Sigmoid colon (tissue), 7 donors: Measurements from ENCODE around the gene DNAJC10. TPM values are rescaled to one million over a fixed set of nuclear protein-coding genes. Genes with fewer than 3 reads are reported as not detected.
"Not testable (repeated sequence)": the region's sequence is repeated elsewhere in the genome, so short reads cannot be mapped to it uniquely, and the experiment has no call there.

Experiments used
- DNase-seq: peaks from one replicate; pipeline ENCODE4 v3.0.0-alpha.2; 2019
- H3K27ac ChIP-seq, 4 donors: fragments of 200-600 bp; sonication (generic); one replicate each; pipeline ENCODE4 v1.5.1; 2016 to 2019; ENCODE audit warnings: mild to moderate bottlenecking in 1 of 4
- H3K27me3 ChIP-seq, 3 donors: fragments of 200-600 bp; sonication (generic); one replicate each; pipeline ENCODE4 v1.5.1; 2019; ENCODE audit warnings: mild to moderate bottlenecking in 1 of 3
- H3K36me3 ChIP-seq, 4 donors: fragments of 200-600 bp; sonication (generic); one replicate each; pipeline ENCODE4 v1.5.1; 2016 to 2019
- H3K4me1 ChIP-seq, 4 donors: fragments of 200-600 bp; sonication (generic); one replicate each; pipeline ENCODE4 v1.5.1; 2017 to 2019
- H3K4me3 ChIP-seq, 4 donors: fragments of 200-600 bp; sonication (generic); one replicate each; pipeline ENCODE4 v1.5.1; 2017 to 2019; ENCODE audit warnings: mild to moderate bottlenecking in 2 of 4, moderate library complexity in 1 of 4
- H3K9me3 ChIP-seq, 4 donors: fragments of 200-600 bp in 3 of 4; sonication (generic) in 3 of 4; one replicate each; pipeline versions ENCODE4 v1.5.1 to v1.6.1; 2013 to 2019
- CTCF ChIP-seq, 4 experiments: fragments of 450-650 bp in 3 of 4; fragments of 200-600 bp in 1 of 4; IDR thresholded peaks; one replicate each; pipeline ENCODE4 v1.5.1; 2016 to 2019; ENCODE audit warnings: antibody characterized with exemption in 4 of 4, mild to moderate bottlenecking in 3 of 4, moderate library complexity in 2 of 4
- EP300 ChIP-seq, 4 donors: sonication (generic); formaldehyde crosslinking; IDR thresholded peaks; one replicate each; pipeline ENCODE4 v1.6.1; 2017; ENCODE audit warnings: antibody characterized with exemption in 4 of 4
- POLR2A ChIP-seq, 2 donors: fragments of 450-650 bp; IDR thresholded peaks; one replicate each; pipeline ENCODE4 v1.6.1; 2016; ENCODE audit warnings: antibody characterized with exemption in 2 of 2, mild to moderate bottlenecking in 2 of 2, moderate library complexity in 2 of 2
- POLR2AphosphoS5 ChIP-seq, 4 donors: sonication (generic); formaldehyde crosslinking; IDR thresholded peaks; one replicate each; pipeline ENCODE4 v1.6.1; 2017; ENCODE audit warnings: antibody characterized with exemption in 4 of 4
- WGBS, 2 donors: extraction: QIAGEN DNeasy Blood & Tissue Kit; methylation state at CpG; one replicate each; pipeline ENCODE4 v1.1.7; 2013; 5-methylcytosine and 5-hydroxymethylcytosine counted together
- intact Hi-C: fragments of 100-400 bp; cut with DNase I; formaldehyde crosslinking; loops from one replicate; pipeline ENCODE4 v1.15.1; 2023
- polyA plus RNA-seq, 3 donors: library from polyadenylated mRNA; stranded (reverse); fragments of 200-250 nt; gene quantifications; one replicate each; pipeline ENCODE4 v1.2.3, GENCODE V29; 2013
- total RNA-seq, 4 donors: library from RNA; depleted of rRNA; stranded (reverse); fragments of >200 nt; gene quantifications; one replicate each; pipeline ENCODE4 v1.1.0, GENCODE V29; 2016
- donor health status: healthy with polysubstance abuse.
- donor health status: Bipolar disorder and iron deficiency.
- donor health status: healthy.

DNAJC10 gene
- total and polyA plus RNA-seq, 7 donors: 9.0 to 50.1 (median 44.3) TPM

GRCh38 chr2:182728014-182728413 is 12.0 kb downstream of the DNAJC10 start:
- Histone ChIP-seq H3K4me1 (no peaks in the 10 kb centered on the region), H3K27me3 (no peaks in the 10 kb centered on the region), H3K36me3 (peaks cover 0 to 64% (median 2%) of the 10 kb centered on the region in 4 donors), H3K4me3 (no peak overlapping the region), H3K27ac (no peak overlapping the region), H3K9me3 (no peaks in the 10 kb centered on the region)
- 32 to 69% methylated on average over 4 of the region's 4 CpGs for WGBS, 2 donors
- no peak for DNase-seq
- TF ChIP-seq CTCF (IDR thresholded peaks at IDR 0.05): no peak
- no peak for TF ChIP-seq POLR2AphosphoS5 (IDR thresholded peaks at IDR 0.05)
- TF ChIP-seq EP300 (IDR thresholded peaks at IDR 0.05): no peak
- TF ChIP-seq POLR2A (IDR thresholded peaks at IDR 0.05): no peak
- intact Hi-C loops: no loop called here

GRCh38 chr2:182729710-182730339 is 13.8 kb downstream of the DNAJC10 start:
- intact Hi-C loops: no loop called here
- H3K9me3 ChIP-seq: no peaks in the 10 kb centered on the region
- no peaks in the 10 kb centered on the region for H3K27me3 ChIP-seq
- H3K27ac ChIP-seq: no peak overlapping the region
- H3K4me3 ChIP-seq: no peak overlapping the region
- DNase-seq: no peak
- TF ChIP-seq POLR2A (IDR thresholded peaks at IDR 0.05) (no peak), EP300 (IDR thresholded peaks at IDR 0.05) (no peak)
- no peaks in the 10 kb centered on the region for H3K4me1 ChIP-seq
- peaks cover 0 to 57% (median 2%) of the 10 kb centered on the region in 4 donors for H3K36me3 ChIP-seq
- WGBS, 2 donors: 97 to 98% methylated on average over 2 of the region's 2 CpGs

- Histone ChIP-seq H3K36me3 (peaks cover 0 to 51% (median 2%) of the 10 kb centered on the region in 4 donors), H3K4me3 (no peak overlapping the region), H3K27me3 (no peaks in the 10 kb centered on the region), H3K9me3 (no peaks in the 10 kb centered on the region), H3K27ac (no peak overlapping the region), H3K4me1 (no peaks in the 10 kb centered on the region)
- intact Hi-C loops: no loop called here
- no peak for DNase-seq
- TF ChIP-seq EP300 (IDR thresholded peaks at IDR 0.05) (no peak), CTCF (IDR thresholded peaks at IDR 0.05) (no peak), POLR2AphosphoS5 (IDR thresholded peaks at IDR 0.05) (no peak), POLR2A (IDR thresholded peaks at IDR 0.05) (no peak)
These were observed 14.4 kb downstream of the DNAJC10 start for GRCh38 chr2:182730486-182730885.

GRCh38 chr2:182732736-182733135 is 16.7 kb downstream of the DNAJC10 start:
- Histone ChIP-seq H3K4me1 (no peaks in the 10 kb centered on the region), H3K27me3 (no peaks in the 10 kb centered on the region), H3K27ac (no peak overlapping the region), H3K4me3 (no peak overlapping the region), H3K9me3 (no peaks in the 10 kb centered on the region), H3K36me3 (peaks cover 0 to 63% (median 2%) of the 10 kb centered on the region in 4 donors)
- intact Hi-C loops: no loop called here
- TF ChIP-seq POLR2A (IDR thresholded peaks at IDR 0.05): no peak
- no peak for TF ChIP-seq POLR2AphosphoS5 (IDR thresholded peaks at IDR 0.05)
- no peak for TF ChIP-seq EP300 (IDR thresholded peaks at IDR 0.05)
- TF ChIP-seq CTCF (IDR thresholded peaks at IDR 0.05): no peak
- DNase-seq: no peak

GRCh38 chr2:182733572-182733971 is 17.5 kb downstream of the DNAJC10 start:
- Histone ChIP-seq H3K27ac (no peak overlapping the region), H3K4me1 (no peaks in the 10 kb centered on the region), H3K9me3 (no peaks in the 10 kb centered on the region), H3K36me3 (peaks cover 0 to 67% (median 3%) of the 10 kb centered on the region in 4 donors), H3K4me3 (no peak overlapping the region), H3K27me3 (no peaks in the 10 kb centered on the region)
- no peak for TF ChIP-seq POLR2AphosphoS5 (IDR thresholded peaks at IDR 0.05)
- TF ChIP-seq EP300 (IDR thresholded peaks at IDR 0.05): no peak
- no peak for TF ChIP-seq POLR2A (IDR thresholded peaks at IDR 0.05)
- TF ChIP-seq CTCF (IDR thresholded peaks at IDR 0.05): no peak
- intact Hi-C loops: no loop called here
- no peak for DNase-seq
- 95 to 97% methylated on average over 1 of the region's 1 CpG for WGBS, 2 donors

- intact Hi-C loops, H3K9me3 ChIP-seq: not testable (repeated sequence)
These were observed 20.8 kb downstream of the DNAJC10 start for GRCh38 chr2:182736856-182737255.

More at GRCh38 chr2:182736856-182737255, 20.8 kb downstream of the DNAJC10 start:
- H3K4me3 ChIP-seq, H3K27me3 ChIP-seq, H3K27ac ChIP-seq, DNase-seq, H3K4me1 ChIP-seq: not testable (repeated sequence)
- WGBS, 2 donors: 95 to 96% methylated on average over 8 of the region's 8 CpGs
- peaks cover 0 to 59% (median 3%) of the 10 kb centered on the region in 4 donors for H3K36me3 ChIP-seq
